ENCODE results near the gene TEC.

TEC gene

DNA sequence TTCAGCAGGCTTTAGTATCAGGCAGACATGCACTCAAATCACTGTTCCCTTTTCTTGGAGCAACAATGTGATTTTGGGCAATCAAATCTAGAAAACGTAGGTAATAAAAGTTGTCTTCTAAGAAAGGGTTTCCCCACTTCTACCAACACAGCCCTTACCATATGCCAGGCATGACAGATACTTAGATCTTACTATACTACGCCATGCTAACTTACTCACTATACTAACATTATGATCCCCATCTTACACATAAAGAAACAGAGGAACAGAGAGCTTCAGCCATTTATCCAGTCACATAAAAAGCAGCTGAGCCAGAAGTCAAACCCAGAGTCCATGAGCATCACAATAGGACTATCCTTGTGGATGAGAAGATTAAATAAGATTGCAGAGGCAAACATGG lies 144.8 kb downstream of the TEC start:
- Histone ChIP-seq H3K27ac (ENCODE audit: low read depth, low read length, severe bottlenecking) (no peak overlapping the region), H3K4me1 (ENCODE audit: control insufficient read depth, insufficient read depth, low read length, poor library complexity, severe bottlenecking) (peaks cover 9% of the 10 kb centered on the region), H3K4me3 (ENCODE audit: extremely low read depth, insufficient read depth, low read length, poor library complexity, severe bottlenecking) (no peak overlapping the region), H3K9me3 (ENCODE audit: control insufficient read depth, low read length) (no peaks in the 10 kb centered on the region), H3K36me3 (ENCODE audit: control insufficient read depth, insufficient read depth, low read length) (no peaks in the 10 kb centered on the region)
- WGBS, 2 experiments (ENCODE audit: insufficient coverage in 2 of 2), result 91 to 100% methylated on average over 1 of the region's 2 CpGs

- H3K9me3 ChIP-seq (ENCODE audit: control insufficient read depth, low read length), result no peaks in the 10 kb centered on the region
- no peaks in the 10 kb centered on the region for H3K36me3 ChIP-seq (ENCODE audit: control insufficient read depth, insufficient read depth, low read length)
- no peak overlapping the region for H3K27ac ChIP-seq (ENCODE audit: low read depth, low read length, severe bottlenecking)
- H3K4me3 ChIP-seq (ENCODE audit: extremely low read depth, insufficient read depth, low read length, poor library complexity, severe bottlenecking), result no peak overlapping the region
- peaks cover 9% of the 10 kb centered on the region for H3K4me1 ChIP-seq (ENCODE audit: control insufficient read depth, insufficient read depth, low read length, poor library complexity, severe bottlenecking)
- WGBS, 2 experiments (ENCODE audit: insufficient coverage in 2 of 2), result 73 to 86% methylated on average over 1 of the region's 1 CpG
These were observed 146.9 kb downstream of the TEC start for GRCh38 chr4:48122756-48123155.

GRCh38 chr4:48121180-48121579 lies 148.5 kb downstream of the TEC start:
- Histone ChIP-seq H3K9me3 (ENCODE audit: control insufficient read depth, low read length) (no peaks in the 10 kb centered on the region), H3K36me3 (ENCODE audit: control insufficient read depth, insufficient read depth, low read length) (no peaks in the 10 kb centered on the region)

GRCh38 chr4:48120132-48120531 lies 149.5 kb downstream of the TEC start:
- no peaks in the 10 kb centered on the region for H3K9me3 ChIP-seq (ENCODE audit: control insufficient read depth, low read length)
- WGBS, 2 experiments (ENCODE audit: insufficient coverage in 2 of 2), result 83 to 100% methylated on average over 1 to 2 of the region's 13 CpGs
- no peaks in the 10 kb centered on the region for H3K36me3 ChIP-seq (ENCODE audit: control insufficient read depth, insufficient read depth, low read length)
- no peak overlapping the region for H3K27ac ChIP-seq (ENCODE audit: low read depth, low read length, severe bottlenecking)
- no peak overlapping the region for H3K4me3 ChIP-seq (ENCODE audit: extremely low read depth, insufficient read depth, low read length, poor library complexity, severe bottlenecking)
- no peaks in the 10 kb centered on the region for H3K4me1 ChIP-seq (ENCODE audit: control insufficient read depth, insufficient read depth, low read length, poor library complexity, severe bottlenecking)

More at GRCh38 chr4:48121180-48121579, 148.5 kb downstream of the TEC start:
- H3K4me3 ChIP-seq (ENCODE audit: extremely low read depth, insufficient read depth, low read length, poor library complexity, severe bottlenecking), result no peak overlapping the region
- WGBS, 2 experiments (ENCODE audit: insufficient coverage in 2 of 2), result 78 to 85% methylated on average over 1 of the region's 2 CpGs
- no peaks in the 10 kb centered on the region for H3K4me1 ChIP-seq (ENCODE audit: control insufficient read depth, insufficient read depth, low read length, poor library complexity, severe bottlenecking)
- no peak overlapping the region for H3K27ac ChIP-seq (ENCODE audit: low read depth, low read length, severe bottlenecking)

- Histone ChIP-seq H3K4me1 (ENCODE audit: control insufficient read depth, insufficient read depth, low read length, poor library complexity, severe bottlenecking) (no peaks in the 10 kb centered on the region), H3K4me3 (ENCODE audit: extremely low read depth, insufficient read depth, low read length, poor library complexity, severe bottlenecking) (no peak overlapping the region), H3K36me3 (ENCODE audit: control insufficient read depth, insufficient read depth, low read length) (no peaks in the 10 kb centered on the region), H3K9me3 (ENCODE audit: control insufficient read depth, low read length) (no peaks in the 10 kb centered on the region), H3K27ac (ENCODE audit: low read depth, low read length, severe bottlenecking) (no peak overlapping the region)
These were observed 150.0 kb downstream of the TEC start for GRCh38 chr4:48119646-48120045.

- no peak overlapping the region for H3K4me3 ChIP-seq (ENCODE audit: extremely low read depth, insufficient read depth, low read length, poor library complexity, severe bottlenecking)
- WGBS, 2 experiments (ENCODE audit: insufficient coverage in 2 of 2), result 80% methylated on average over 1 of the region's 2 CpGs; no CpG with 5 or more reads in 1 of the 2 experiments
- H3K27ac ChIP-seq (ENCODE audit: low read depth, low read length, severe bottlenecking), result no peak overlapping the region
- no peaks in the 10 kb centered on the region for H3K4me1 ChIP-seq (ENCODE audit: control insufficient read depth, insufficient read depth, low read length, poor library complexity, severe bottlenecking)
- no peaks in the 10 kb centered on the region for H3K36me3 ChIP-seq (ENCODE audit: control insufficient read depth, insufficient read depth, low read length)
- H3K9me3 ChIP-seq (ENCODE audit: control insufficient read depth, low read length), result no peaks in the 10 kb centered on the region
These were observed 151.6 kb downstream of the TEC start for GRCh38 chr4:48118081-48118480.

DNA sequence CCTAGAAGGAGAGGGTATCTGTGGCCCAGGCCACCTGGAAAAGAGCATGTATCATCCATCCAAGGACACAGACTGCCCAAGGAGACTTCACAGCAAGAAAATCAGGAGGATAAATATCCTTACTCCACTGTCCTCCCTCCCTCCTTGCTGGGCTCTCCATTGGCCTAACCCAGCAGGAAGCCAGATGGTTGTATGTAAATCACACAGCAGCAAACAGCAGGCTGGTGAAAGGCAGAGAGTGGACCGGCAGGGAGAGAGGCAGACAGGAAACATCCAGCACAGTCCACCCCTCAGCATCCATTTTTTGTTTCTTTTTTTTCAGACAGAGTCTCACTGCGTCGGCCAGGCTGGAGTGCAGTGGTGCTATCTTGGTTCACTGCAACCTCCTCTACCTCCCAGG lies 153.1 kb downstream of the TEC start:
- 69 to 93% methylated on average over 2 to 3 of the region's 3 CpGs for WGBS, 2 experiments (ENCODE audit: insufficient coverage in 2 of 2)
- Histone ChIP-seq H3K27ac (ENCODE audit: low read depth, low read length, severe bottlenecking) (no peak overlapping the region), H3K4me1 (ENCODE audit: control insufficient read depth, insufficient read depth, low read length, poor library complexity, severe bottlenecking) (no peaks in the 10 kb centered on the region), H3K4me3 (ENCODE audit: extremely low read depth, insufficient read depth, low read length, poor library complexity, severe bottlenecking) (no peak overlapping the region), H3K9me3 (ENCODE audit: control insufficient read depth, low read length) (no peaks in the 10 kb centered on the region), H3K36me3 (ENCODE audit: control insufficient read depth, insufficient read depth, low read length) (no peaks in the 10 kb centered on the region)

DNA sequence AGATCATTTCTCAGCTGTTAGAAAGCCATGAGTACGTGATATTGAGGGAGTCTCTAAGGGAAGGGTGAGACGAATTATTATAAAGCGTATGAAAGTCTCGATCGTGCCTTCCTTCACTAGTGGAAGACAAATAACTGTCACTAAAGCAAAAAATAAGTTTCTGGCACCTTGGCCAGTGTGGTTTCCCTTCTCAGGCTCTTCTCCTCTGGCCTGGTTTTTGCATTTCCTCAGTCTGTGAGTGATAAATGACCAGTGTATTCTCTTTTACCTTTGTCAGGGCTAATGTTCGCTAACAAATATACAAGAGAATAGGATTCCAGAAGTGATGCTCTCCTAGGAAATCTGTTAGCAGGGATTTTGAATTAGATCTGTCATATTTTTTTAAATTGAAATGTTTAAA lies 155.2 kb downstream of the TEC start:
- 80 to 89% methylated on average over 1 to 6 of the region's 6 CpGs for WGBS, 2 experiments (ENCODE audit: insufficient coverage in 2 of 2)
- no peaks in the 10 kb centered on the region for H3K36me3 ChIP-seq (ENCODE audit: control insufficient read depth, insufficient read depth, low read length)
- no peak overlapping the region for H3K4me3 ChIP-seq (ENCODE audit: extremely low read depth, insufficient read depth, low read length, poor library complexity, severe bottlenecking)
- H3K9me3 ChIP-seq (ENCODE audit: control insufficient read depth, low read length), result no peaks in the 10 kb centered on the region
- no peak overlapping the region for H3K27ac ChIP-seq (ENCODE audit: low read depth, low read length, severe bottlenecking)
- H3K4me1 ChIP-seq (ENCODE audit: control insufficient read depth, insufficient read depth, low read length, poor library complexity, severe bottlenecking), result no peaks in the 10 kb centered on the region

DNA sequence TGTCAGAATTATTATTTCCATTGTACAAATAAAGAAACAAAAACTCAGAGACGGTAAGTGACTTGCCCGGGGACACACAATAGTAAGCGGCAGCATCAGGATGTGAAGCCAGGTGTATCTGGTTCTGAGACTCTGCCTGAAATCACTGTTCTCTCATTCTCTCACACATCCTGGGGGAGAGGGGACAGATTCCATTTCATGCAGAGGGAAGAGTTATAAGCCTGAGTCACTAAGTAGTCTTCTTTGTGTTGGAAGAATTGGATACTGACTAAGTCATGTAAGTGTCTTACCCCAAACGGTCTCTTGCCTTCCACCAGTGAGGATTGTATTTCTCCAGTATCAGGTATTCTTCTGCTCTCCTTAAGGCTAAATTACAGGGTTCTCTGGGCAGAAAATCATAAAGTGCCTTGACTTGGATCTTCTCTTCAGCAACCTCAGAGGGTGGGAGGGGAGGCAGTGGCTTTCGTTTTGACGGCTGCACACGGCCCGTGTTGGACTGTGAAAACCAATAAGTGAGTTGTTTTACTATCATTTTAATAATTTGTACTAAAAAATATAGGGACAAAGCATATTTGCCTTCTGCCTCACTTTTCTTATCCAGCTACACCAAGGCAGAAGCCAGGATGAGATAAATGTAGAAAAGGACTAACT lies 157.5 kb downstream of the TEC start:
- no peaks in the 10 kb centered on the region for H3K36me3 ChIP-seq (ENCODE audit: control insufficient read depth, insufficient read depth, low read length)
- no peak overlapping the region for H3K4me3 ChIP-seq (ENCODE audit: extremely low read depth, insufficient read depth, low read length, poor library complexity, severe bottlenecking)
- H3K9me3 ChIP-seq (ENCODE audit: control insufficient read depth, low read length), result no peaks in the 10 kb centered on the region
- H3K4me1 ChIP-seq (ENCODE audit: control insufficient read depth, insufficient read depth, low read length, poor library complexity, severe bottlenecking), result peaks cover 5% of the 10 kb centered on the region
- WGBS, 2 experiments (ENCODE audit: insufficient coverage in 2 of 2), result 69 to 93% methylated on average over 3 of the region's 8 CpGs
- H3K27ac ChIP-seq (ENCODE audit: low read depth, low read length, severe bottlenecking), result no peak overlapping the region

DNA sequence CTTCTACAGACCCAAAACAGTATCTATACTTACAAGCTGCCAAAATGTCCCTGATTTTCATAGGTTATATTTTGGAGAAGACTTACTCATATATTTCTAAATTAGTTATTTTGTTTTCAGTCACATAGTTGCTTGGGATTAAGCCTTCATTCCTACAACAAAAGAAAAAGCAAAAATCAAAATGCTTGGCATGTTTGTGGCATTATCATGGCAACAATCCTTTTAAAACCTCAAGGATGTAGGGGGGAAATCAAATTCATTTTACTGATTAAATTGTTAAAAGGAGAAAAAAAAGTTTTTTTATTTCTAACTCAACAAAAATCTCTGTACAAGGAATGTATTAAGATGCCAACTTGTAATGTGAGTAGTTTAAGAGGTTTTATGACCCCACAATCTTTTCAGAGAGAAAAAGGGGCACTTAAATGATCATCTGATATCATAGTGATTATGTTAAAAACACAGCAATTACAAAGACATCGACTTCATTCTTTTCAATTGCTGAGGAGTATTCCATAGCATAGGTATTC lies 159.1 kb downstream of the TEC start:
- no peak overlapping the region for H3K4me3 ChIP-seq (ENCODE audit: extremely low read depth, insufficient read depth, low read length, poor library complexity, severe bottlenecking)
- H3K4me1 ChIP-seq (ENCODE audit: control insufficient read depth, insufficient read depth, low read length, poor library complexity, severe bottlenecking), result peaks cover 5% of the 10 kb centered on the region
- H3K9me3 ChIP-seq (ENCODE audit: control insufficient read depth, low read length), result no peaks in the 10 kb centered on the region
- H3K27ac ChIP-seq (ENCODE audit: low read depth, low read length, severe bottlenecking), result no peak overlapping the region
- H3K36me3 ChIP-seq (ENCODE audit: control insufficient read depth, insufficient read depth, low read length), result no peaks in the 10 kb centered on the region
- 60% methylated on average over 1 of the region's 1 CpG; no CpG with 5 or more reads in 1 of the 2 experiments for WGBS, 2 experiments (ENCODE audit: insufficient coverage in 2 of 2)

- 91 to 100% methylated on average over 1 to 2 of the region's 5 CpGs for WGBS, 2 experiments (ENCODE audit: insufficient coverage in 2 of 2)
- no peak overlapping the region for H3K27ac ChIP-seq (ENCODE audit: low read depth, low read length, severe bottlenecking)
- H3K36me3 ChIP-seq (ENCODE audit: control insufficient read depth, insufficient read depth, low read length), result no peaks in the 10 kb centered on the region
- no peaks in the 10 kb centered on the region for H3K9me3 ChIP-seq (ENCODE audit: control insufficient read depth, low read length)
- no peak overlapping the region for H3K4me3 ChIP-seq (ENCODE audit: extremely low read depth, insufficient read depth, low read length, poor library complexity, severe bottlenecking)
- H3K4me1 ChIP-seq (ENCODE audit: control insufficient read depth, insufficient read depth, low read length, poor library complexity, severe bottlenecking), result peaks cover 5% of the 10 kb centered on the region
These were observed 160.0 kb downstream of the TEC start for GRCh38 chr4:48109413-48110263.
